AG09319 (cell line): ENCODE results near the gene TPPP3.

Experiments
- DNase-seq: peaks from one replicate; pipeline ENCODE4 v3.0.0-alpha.2; 2010; ENCODE audit warnings: low read depth; ENCODE audit errors: extremely low read depth
- CTCF ChIP-seq: IDR thresholded peaks from 2 replicates; pipeline ENCODE4 v1.5.1; 2011; ENCODE audit warnings: low read depth, mild to moderate bottlenecking, inconsistent platforms, low read length, moderate library complexity

Gene TPPP3

DNA sequence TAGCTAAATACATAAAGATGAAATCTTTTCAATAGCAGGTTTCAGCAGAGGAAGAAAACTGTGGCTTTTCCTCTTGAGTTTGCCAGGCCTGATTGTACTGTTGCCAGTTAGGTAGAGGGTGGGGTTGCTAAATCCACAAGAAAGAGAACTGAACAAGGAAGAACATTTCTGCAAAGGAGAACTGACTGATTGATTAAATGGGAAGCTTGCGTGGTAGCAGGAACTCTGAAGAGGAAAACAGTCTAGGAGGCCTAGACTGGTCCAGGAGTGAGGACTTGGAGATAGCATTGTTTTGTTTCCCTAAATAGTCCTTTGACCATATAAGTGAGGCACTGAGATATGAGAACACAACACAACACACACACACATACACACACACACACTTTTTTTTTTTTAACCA is 47.9 kb downstream of the TPPP3 start:
- no peak for TF ChIP-seq CTCF
- DNase-seq = no peak

GRCh38 chr16:67342616-67343015 is 50.7 kb downstream of the TPPP3 start:
- no peak for TF ChIP-seq CTCF
- DNase-seq = no peak

DNA sequence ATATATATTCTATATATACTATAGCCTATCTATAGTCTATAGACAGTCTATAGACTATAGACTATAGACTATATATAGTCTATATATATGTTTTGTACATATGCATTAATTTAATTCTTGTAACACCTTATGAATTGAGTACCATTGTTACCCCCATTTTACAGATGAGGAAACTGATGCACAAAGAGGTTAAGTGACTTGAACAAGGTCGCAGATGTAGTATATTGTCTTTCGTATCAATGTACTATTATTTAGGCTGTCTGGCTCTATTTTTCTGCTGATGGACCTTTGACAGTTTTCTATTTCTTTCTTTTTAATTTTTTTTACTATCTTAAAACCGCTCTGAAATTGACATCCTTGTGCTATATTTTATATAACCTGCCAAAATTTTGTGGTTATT is 52.0 kb downstream of the TPPP3 start:
- DNase-seq = no peak
- TF ChIP-seq CTCF = no peak
